ENCODE measurements around the gene ATP2C1.

DNA sequence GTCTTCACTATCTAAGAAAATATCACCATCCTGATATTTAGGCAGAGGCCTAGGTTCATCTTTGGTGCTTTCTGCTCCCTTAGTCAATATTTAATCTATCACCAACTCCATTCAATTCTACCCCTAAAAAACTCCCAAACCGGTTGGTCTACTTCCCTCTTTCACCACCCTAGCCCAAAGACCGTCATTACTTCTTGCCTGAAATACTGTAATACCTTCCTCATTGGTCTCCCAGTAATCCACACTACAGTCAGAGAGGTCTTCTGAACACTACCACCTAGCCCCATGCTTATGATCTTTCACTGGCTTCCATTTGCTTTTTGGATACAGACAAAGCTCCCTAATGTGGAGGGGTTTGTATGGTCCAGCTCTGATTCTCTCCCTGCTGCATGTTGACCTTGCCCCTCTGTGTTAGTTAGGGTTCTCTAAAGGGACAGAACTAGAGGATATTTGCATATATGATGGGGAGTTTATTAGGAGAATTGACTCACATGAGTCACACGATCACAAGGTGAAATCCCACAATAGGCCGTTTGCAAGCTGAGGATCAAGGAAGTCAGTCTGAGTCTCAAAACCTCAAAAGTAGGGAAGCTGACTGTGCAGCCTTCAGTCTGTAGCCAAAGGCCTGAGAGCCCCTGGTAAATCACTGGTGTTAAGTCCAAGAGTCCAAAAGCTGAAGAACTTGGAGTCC, 36.4 kb upstream of the ATP2C1 start:
- TF ChIP-seq CTCF (IDR thresholded peaks at IDR 0.05 in 2 of 3, conservative IDR thresholded peaks at IDR 0.05 in 1 of 3; ENCODE audit: insufficient read depth in 2 of 3, low read depth in 1 of 3, low read length in 3 of 3) (no peak), JUN (IDR thresholded peaks at IDR 0.05; ENCODE audit: borderline replicate concordance, low read depth, low read length) (no peak), JUN (CRISPR knock-in tag; IDR thresholded peaks at IDR 0.05; ENCODE audit: borderline replicate concordance) (no peak), ZNF3 (CRISPR knock-in tag; IDR thresholded peaks at IDR 0.05) (no peak), ZNF124 (CRISPR knock-in tag; IDR thresholded peaks at IDR 0.05) (no peak), USF1 (CRISPR knock-in tag; IDR thresholded peaks at IDR 0.05) (no peak), ELF4 (CRISPR knock-in tag; IDR thresholded peaks at IDR 0.05) (no peak)
